Left ventricle myocardium inferior (tissue), 1 donor: Measurements from ENCODE around the gene VIT. TPM values are rescaled to one million over a fixed set of nuclear protein-coding genes. Genes with fewer than 3 reads are reported as not detected.

ENCODE experiments used
- DNase-seq: peaks from one replicate; pipeline ENCODE4 v3.0.0-alpha.2; 2020
- H3K27ac ChIP-seq: fragments of 200-600 bp; replicated peaks from 2 replicates; pipeline ENCODE4 v1.8.0; 2021
- H3K27me3 ChIP-seq: fragments of 200-600 bp; 2 replicates; pipeline ENCODE4 v1.8.0; 2021; ENCODE audit warnings: low read depth
- H3K36me3 ChIP-seq: fragments of 200-600 bp; 2 replicates; pipeline ENCODE4 v1.8.0; 2021
- H3K4me1 ChIP-seq: fragments of 200-600 bp; 2 replicates; pipeline ENCODE4 v1.8.0; 2021
- H3K4me3 ChIP-seq: fragments of 200-600 bp; 2 replicates; pipeline ENCODE4 v1.8.0; 2021; ENCODE audit warnings: mild to moderate bottlenecking, moderate library complexity
- H3K9me3 ChIP-seq: fragments of 200-600 bp; replicated peaks from 2 replicates; pipeline ENCODE4 v1.8.0; 2021
- CTCF ChIP-seq: fragments of 200-600 bp; IDR thresholded peaks from 2 replicates; pipeline ENCODE4 v1.8.0; 2021; ENCODE audit warnings: antibody characterized with exemption, mild to moderate bottlenecking, borderline replicate concordance
- intact Hi-C: fragments of 100-400 bp; cut with micrococcal nuclease; formaldehyde crosslinking; loops from one replicate; pipeline ENCODE4 v1.11.0; 2022
- total RNA-seq: library from RNA; stranded (reverse); fragmentation: NEBNext Ultra II Directional; extraction: Animal tissue kit (Norgen Biotek cat#: 25700); gene quantifications from one replicate; pipeline ENCODE4 v1.2.1, GENCODE V29; 2021
- donor health status: DM: no; HTN: yes; CAD: no; lungs with severe emphysema.

The VIT gene
- total RNA-seq, 1 donor from 2014 or later, result 8.5 TPM

GRCh38 chr2:36729067-36729466, 32.6 kb downstream of the VIT start:
- Histone ChIP-seq H3K4me1 (no peaks in the 10 kb centered on the region), H3K9me3 (peaks cover 10% of the 10 kb centered on the region), H3K27me3 (peaks cover 6% of the 10 kb centered on the region), H3K27ac (no peak overlapping the region), H3K4me3 (no peak overlapping the region), H3K36me3 (peaks cover 6% of the 10 kb centered on the region)
- TF ChIP-seq CTCF, result no peak
- DNase-seq, result no peak
- intact Hi-C loops, result no loop called here

DNA sequence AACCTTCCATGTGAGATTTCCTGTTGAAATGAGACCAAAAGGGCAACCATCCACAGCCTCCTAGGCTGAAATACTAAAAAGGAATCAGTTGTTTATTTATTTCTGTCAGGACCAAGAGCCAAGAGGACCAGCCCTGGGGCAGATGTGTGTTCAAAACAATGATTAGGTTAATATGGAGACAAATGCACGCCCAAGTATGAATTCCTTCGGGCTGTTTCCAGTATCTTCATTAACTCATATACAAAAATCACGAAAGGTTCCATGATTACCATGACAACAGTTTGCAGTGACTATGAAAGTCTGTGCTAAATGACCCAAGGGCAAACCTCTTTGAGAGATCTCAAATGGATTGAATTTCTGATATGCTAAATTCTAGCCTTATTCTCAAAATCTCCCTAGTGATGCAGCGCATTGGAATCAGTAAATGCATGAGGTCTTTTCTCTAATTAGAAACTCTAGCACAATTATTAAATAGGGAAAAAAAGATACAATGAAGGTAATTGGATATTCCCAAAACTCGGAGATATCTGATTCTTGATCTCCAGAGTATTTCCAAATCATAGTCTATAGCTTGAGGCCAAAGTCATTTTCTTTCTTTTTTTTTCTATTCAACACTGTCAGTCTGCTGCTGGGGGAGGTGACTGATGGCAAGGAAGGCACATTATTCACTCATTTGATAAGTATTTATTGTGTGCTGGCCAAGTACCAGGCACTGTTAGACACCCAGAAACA, 35.6 kb downstream of the VIT start:
- no peak for DNase-seq
- peaks cover 10% of the 10 kb centered on the region for H3K9me3 ChIP-seq
- H3K27me3 ChIP-seq, result peaks cover 6% of the 10 kb centered on the region
- intact Hi-C loops, result no loop called here
- no peak for TF ChIP-seq CTCF
- H3K4me1 ChIP-seq, result no peaks in the 10 kb centered on the region
- H3K27ac ChIP-seq, result peak overlapping the region; percentile 11
- no peak overlapping the region for H3K4me3 ChIP-seq
- H3K36me3 ChIP-seq, result peaks cover 6% of the 10 kb centered on the region

GRCh38 chr2:36732673-36733036, 36.1 kb downstream of the VIT start:
- Histone ChIP-seq H3K36me3 (peaks cover 6% of the 10 kb centered on the region), H3K27me3 (peaks cover 2% of the 10 kb centered on the region), H3K9me3 (peaks cover 10% of the 10 kb centered on the region), H3K4me1 (no peaks in the 10 kb centered on the region), H3K4me3 (no peak overlapping the region), H3K27ac (peak overlapping the region; percentile 7)
- no peak for TF ChIP-seq CTCF
- intact Hi-C loops, result no loop called here
- no peak for DNase-seq

- peak; percentile 26 for DNase-seq
- Histone ChIP-seq H3K27ac (peak overlapping the region; percentile 7), H3K4me3 (no peak overlapping the region), H3K9me3 (peaks cover 10% of the 10 kb centered on the region), H3K36me3 (peaks cover 6% of the 10 kb centered on the region), H3K4me1 (no peaks in the 10 kb centered on the region), H3K27me3 (no peaks in the 10 kb centered on the region)
- intact Hi-C loops, result no loop called here
- TF ChIP-seq CTCF, result no peak
Measured at GRCh38 chr2:36733215-36733614, 36.7 kb downstream of the VIT start.

DNA sequence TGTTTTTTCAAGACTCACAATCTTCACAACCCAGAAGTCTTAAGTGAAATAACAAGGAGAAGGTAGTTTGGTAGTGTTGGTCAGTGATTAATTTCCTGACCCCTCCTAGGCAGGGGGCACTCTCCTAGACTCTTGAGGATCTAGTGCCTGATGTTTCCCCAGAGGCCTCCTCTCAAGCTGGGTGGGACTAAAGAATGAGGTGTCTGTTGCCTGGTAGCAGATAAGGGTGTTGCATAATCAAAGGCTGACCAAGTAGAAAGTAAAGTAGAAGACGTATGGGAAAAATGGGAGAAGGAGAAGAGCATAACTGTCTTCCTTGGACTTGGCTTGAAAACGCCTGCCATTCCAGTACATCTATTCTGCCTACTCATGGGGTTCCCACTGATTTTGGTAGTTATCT, 37.8 kb downstream of the VIT start:
- no peak for DNase-seq

More for the DNA sequence above, 37.8 kb downstream of the VIT start:
- intact Hi-C loops, result no loop called here
- TF ChIP-seq CTCF, result no peak
- Histone ChIP-seq H3K36me3 (peaks cover 6% of the 10 kb centered on the region), H3K4me3 (no peak overlapping the region), H3K27ac (no peak overlapping the region), H3K9me3 (peaks cover 10% of the 10 kb centered on the region), H3K4me1 (no peaks in the 10 kb centered on the region), H3K27me3 (no peaks in the 10 kb centered on the region)
